SK-N-DZ (cell line): Measurements from ENCODE around the gene PRKCH. TPM values are rescaled to one million over a fixed set of nuclear protein-coding genes. Genes with fewer than 3 reads are reported as not detected.

Experiments
- DNase-seq: peaks from one replicate; pipeline ENCODE4 v3.0.0-alpha.2; 2015; ENCODE audit warnings: low spot score
- polyA plus RNA-seq, 2 experiments: library from polyadenylated mRNA; depleted of rRNA; stranded (reverse); fragments of >200 nt; gene quantifications; 2 replicates each; pipeline ENCODE4 v1.2.3, GENCODE V29; 2014

The PRKCH gene
- polyA plus RNA-seq (2014; cell fraction: cytosol; rRNA removed): 0.25 and 0.28 TPM in 2 replicates
- polyA plus RNA-seq (2014; cell fraction: nucleus; rRNA removed): 3.3 TPM in 1 of 2 replicates, not detected in the other

- DNase-seq: no peak
Observed at GRCh38 chr14:61321385-61322010, at the start of gene PRKCH. PRKCH (plus strand) TSS chr14:61321579; CDS start chr14:61322102, 523 bp downstream.

GRCh38 chr14:61277232-61277631, 44.1 kb upstream of the PRKCH start:
- DNase-seq: no peak

DNA sequence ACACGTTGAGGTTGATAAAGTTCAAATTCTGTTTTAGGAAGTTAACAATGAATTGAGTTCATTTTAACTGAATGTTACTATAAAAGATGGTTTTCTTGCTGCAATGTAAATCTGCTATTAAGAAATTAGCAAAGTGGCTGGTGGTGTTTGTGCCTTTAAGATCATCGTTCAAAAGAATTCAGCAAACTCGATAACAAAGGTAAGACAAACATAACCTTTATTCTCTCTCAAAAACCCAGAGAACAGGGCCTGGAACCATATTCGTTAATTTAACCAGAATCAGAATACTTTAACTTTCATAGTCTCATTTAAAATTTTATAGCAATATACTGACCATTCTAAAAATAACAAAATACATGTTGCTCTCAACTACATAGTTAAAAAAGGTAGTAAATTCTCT, 43.6 kb upstream of the PRKCH start:
- no peak for DNase-seq

- no peak for DNase-seq
Observed at GRCh38 chr14:61279082-61279481, 42.3 kb upstream of the PRKCH start.

GRCh38 chr14:61280092-61280525, 41.3 kb upstream of the PRKCH start:
- no peak for DNase-seq

DNA sequence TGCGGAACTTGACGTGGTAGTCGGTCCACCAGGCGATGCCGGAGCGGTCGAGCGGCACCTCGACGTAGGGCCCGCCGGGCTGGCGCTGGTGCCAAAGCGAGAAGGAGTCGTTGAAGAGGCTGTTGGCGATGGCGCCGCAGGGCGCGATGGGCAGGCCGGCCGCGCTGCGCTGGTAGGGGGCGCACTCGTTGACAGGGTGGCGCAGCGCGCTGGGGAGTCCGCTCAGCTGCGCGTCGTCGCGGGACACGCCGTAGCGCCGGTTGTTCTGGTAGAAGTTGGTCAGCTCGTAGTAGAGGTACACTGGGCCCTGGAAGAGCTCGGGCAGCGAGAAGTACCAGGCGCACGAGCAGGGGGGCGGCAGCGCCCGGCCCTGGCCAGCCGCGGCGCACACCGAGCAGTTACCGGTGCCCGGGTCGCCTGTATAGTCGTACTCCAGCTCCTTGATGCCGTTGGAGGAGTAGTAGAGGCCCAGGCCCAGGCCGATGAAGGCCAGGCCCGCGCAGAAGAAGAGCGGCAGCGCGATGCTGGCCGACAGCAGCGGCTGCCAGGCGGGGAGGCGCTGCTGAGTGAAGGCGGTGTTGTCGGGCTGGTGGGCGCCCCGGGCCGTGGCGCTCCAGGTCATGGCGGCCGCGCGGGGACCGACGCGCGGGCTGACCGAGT, 40.7 kb upstream of the PRKCH start:
- DNase-seq: no peak

DNA sequence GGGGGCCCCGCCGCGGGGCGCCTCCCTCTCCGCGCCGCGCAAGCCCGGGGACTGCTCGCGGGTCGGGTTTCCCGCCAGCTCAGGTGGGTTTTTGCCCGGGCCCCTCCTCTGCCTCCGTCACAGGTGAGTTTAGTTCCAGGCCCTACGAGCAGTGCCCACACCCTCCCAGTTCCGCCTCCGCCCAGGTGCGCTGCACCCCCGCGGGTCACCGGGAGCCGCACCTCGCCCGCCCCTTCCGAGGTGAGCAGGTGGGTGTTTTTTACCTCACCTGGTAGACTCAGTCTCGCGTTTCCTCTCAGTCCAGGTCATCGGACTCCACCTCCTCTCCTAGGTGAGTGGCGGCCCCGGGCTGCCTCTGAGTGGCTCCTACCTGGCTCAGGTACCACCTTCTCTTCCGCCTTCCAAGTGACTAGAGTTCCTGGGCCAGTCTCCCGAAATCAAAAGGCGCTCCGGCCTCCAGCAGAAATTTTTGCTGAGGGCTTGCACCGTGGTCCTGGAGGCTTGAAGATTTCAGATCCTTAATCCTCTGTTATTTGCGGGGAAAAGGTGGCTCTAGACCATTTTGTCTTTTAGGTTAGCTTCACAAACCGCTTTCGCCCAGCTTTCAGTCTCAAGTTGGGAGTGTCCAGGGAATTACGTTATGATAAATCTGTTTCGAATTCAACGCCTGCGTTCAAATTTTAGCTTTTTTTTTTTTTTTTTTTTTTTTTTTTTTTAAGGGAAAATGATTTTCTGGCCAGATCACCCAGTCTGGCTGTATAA, 40.0 kb upstream of the PRKCH start, which contains the start of gene TMEM30B:
Gene TMEM30B (minus strand): TSS at position 153 of the 762 bp plus-strand sequence. CDS start 191 bp downstream, outside the sequence.
- no peak for DNase-seq

- no peak for DNase-seq
Observed at GRCh38 chr14:61281948-61282275, 39.5 kb upstream of the PRKCH start.

DNA sequence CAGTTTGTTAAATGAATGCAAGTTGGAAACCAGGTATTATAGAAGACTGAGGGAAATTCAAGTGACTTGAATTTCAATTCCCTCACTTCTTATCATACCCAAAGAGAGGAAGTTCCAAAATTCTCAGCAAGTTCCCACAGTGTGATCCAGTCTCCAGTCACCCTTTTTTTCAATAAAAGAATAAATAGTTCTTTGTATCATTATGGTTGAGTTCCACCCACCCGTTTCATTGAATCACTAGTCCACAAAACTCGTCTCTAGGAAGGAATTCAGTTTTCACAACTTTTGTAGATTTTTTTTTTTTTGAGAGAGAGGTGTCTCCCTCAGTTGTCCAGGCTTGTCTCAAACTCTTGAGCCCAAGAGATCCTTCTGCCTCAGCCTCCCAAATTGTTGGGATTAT, 38.6 kb upstream of the PRKCH start:
- DNase-seq: no peak

GRCh38 chr14:61284001-61284400, 37.4 kb upstream of the PRKCH start:
- DNase-seq: no peak

GRCh38 chr14:61285364-61285763, 36.0 kb upstream of the PRKCH start:
- DNase-seq: no peak

DNA sequence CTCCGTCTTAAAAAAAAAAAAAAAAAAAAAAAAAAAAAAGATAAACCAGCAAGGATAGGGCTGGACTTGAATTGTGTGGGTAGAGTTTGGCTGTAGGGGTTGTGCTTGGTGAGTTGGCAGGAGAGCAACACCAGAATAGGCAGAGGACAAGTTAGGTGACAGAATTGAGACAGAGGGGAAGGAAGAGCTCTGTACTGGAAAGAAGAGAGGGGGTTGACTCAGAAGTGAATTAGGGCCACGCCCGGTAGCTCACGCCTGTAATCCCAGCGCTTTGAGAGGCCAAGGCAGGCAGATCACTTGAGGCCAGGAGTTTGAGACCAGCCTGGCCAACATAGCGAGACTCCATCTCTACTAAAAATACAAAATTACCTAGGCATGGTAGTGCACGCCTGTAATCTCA, 34.2 kb upstream of the PRKCH start:
- DNase-seq: no peak

- no peak for DNase-seq
Observed at GRCh38 chr14:61288228-61288627, 33.2 kb upstream of the PRKCH start.

- DNase-seq: no peak
Observed at GRCh38 chr14:61288720-61289119, 32.7 kb upstream of the PRKCH start.

DNA sequence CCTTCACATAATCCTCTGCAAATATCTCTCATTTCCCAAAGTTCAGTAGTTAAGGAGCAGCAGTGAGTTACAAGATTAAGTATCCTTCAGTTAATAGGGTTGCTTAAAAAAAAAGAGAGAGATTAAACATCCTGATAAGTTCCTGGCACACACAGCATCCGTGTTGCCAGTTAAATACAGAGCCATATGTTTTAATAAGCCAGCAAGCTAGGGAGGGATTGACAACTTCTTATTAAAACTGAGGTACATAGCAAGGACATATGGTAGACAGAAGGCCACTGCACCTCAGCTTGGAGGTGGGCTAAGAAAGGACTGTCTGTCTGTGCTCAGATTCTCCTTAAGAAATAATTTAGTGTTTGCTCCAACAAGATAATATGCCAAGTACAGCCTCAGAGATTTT, 30.7 kb upstream of the PRKCH start:
- DNase-seq: no peak

- DNase-seq: no peak
Observed at GRCh38 chr14:61296151-61296550, 25.2 kb upstream of the PRKCH start.

GRCh38 chr14:61296719-61297502, 24.5 kb upstream of the PRKCH start:
- DNase-seq: no peak

- DNase-seq: no peak
Observed at GRCh38 chr14:61297581-61297980, 23.8 kb upstream of the PRKCH start.

DNA sequence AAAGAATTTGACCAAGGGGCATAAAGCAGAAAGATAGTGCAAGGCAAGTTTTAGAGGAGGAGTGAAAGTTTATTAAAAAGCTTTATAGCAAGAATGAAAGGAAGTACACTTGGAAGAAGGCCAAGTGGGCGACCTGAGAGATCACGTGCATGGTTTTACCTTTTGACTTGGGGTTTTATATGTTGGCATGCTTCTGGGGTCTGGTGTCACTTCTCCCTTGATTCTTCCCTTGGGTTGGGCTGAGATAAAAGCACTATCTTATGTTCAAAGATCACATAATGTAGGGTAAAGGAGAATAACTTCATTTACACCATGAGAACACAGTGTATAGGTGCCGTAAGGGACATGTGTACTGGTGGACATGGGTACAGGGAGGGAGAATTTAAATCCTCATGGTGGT, 22.6 kb upstream of the PRKCH start:
- DNase-seq: no peak

DNA sequence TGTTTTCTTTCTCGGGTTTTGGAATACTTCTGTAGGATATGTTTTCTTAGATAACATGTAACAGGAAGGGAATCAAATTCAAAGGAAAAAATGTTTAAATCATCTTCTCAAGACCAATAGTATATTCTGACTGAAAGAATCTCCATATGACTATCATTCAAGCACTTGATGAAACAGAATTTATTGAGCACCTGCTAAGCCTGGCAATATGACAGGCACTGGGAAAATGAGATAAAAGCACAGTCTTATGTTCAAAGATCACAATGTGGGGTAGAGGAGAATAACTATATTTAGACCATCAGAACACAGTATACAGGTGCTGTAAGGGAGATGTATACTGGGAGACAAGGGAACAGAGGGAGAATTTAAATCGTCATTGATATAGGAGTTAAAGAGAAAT, 21.2 kb upstream of the PRKCH start:
- no peak for DNase-seq

- DNase-seq: no peak
Observed at GRCh38 chr14:61300754-61301153, 20.6 kb upstream of the PRKCH start.

DNA sequence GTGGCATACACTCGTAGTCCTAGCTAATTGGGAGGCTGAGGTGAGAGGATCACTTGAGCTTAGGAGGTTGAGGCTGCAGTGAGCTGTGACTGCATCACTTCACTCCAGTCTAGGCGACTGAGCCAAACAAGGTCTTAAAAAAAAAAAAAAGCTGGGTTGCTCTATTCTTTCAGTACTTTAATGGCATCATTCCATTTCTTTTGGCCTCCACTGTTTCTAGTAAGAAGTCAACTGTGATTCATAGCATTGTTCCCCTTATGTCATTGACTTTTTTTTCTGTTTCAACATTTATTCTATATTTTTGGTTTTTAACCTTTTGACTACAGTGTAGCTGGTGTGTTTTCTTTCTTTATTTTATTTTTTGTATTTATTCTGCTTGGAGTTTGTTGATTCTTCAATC, 16.7 kb upstream of the PRKCH start:
- no peak for DNase-seq
